HCT116 (cell line): ENCODE results near the gene CCDC61.

Experiments used
- CEBPB ChIP-seq: IDR thresholded peaks from 2 replicates; pipeline ENCODE4 v1.6.1; 2012; ENCODE audit warnings: low read depth
- EGR1 ChIP-seq: IDR thresholded peaks from 2 replicates; pipeline ENCODE4 v1.6.1; 2012; ENCODE audit warnings: low read depth
- EZH2 ChIP-seq: fragments of 200-600 bp; sonication (generic); IDR thresholded peaks from 2 replicates; pipeline ENCODE4 v1.6.1; 2017; ENCODE audit warnings: antibody characterized with exemption, mixed run types
- POLR2A ChIP-seq: IDR thresholded peaks from 2 replicates; pipeline ENCODE4 v1.7.0; 2011; ENCODE audit warnings: borderline replicate concordance; ENCODE audit not compliant: insufficient read depth, insufficient read length; ENCODE audit errors: extremely low read depth
- RAD21 ChIP-seq: IDR thresholded peaks from 2 replicates; pipeline ENCODE4 v1.6.1; 2012; ENCODE audit warnings: low read depth, mild to moderate bottlenecking
- SP1 ChIP-seq: IDR thresholded peaks from 2 replicates; pipeline ENCODE4 v1.6.1; 2012; ENCODE audit warnings: low read depth
- ZFX ChIP-seq: fragments of 450-650 bp; IDR thresholded peaks from 2 replicates; pipeline ENCODE4 v1.6.1; 2017
- ZNF274 ChIP-seq: fragments of 200-500 bp; sonication (Bioruptor generic); IDR thresholded peaks from 2 replicates; pipeline ENCODE4 v1.6.1; 2014; ENCODE audit warnings: mild to moderate bottlenecking, low read depth, low read length, inconsistent platforms
- TF ChIP-seq, protein P1 (sequence below), 3 experiments: fragments of 200-600 bp in 1 of 3; sonication (generic) in 1 of 3; IDR thresholded peaks in 2 of 3; conservative IDR thresholded peaks in 1 of 3; 2 replicates each; pipeline ENCODE4 v1.5.1; 2012 to 2017; ENCODE audit warnings: low read depth in 2 of 3, low read length in 2 of 3, antibody characterized with exemption in 1 of 3, borderline replicate concordance in 1 of 3, control low read depth in 1 of 3, mild to moderate bottlenecking in 1 of 3, mixed read lengths in 1 of 3, mixed run types in 1 of 3, moderate library complexity in 1 of 3; ENCODE audit not compliant: insufficient read depth in 1 of 3
- TF ChIP-seq, protein P2 (sequence below): IDR thresholded peaks from 2 replicates; pipeline ENCODE4 v1.6.1; 2012
- TF ChIP-seq, protein P3 (sequence below): IDR thresholded peaks from 2 replicates; pipeline ENCODE4 v1.6.1; 2012

DNA sequence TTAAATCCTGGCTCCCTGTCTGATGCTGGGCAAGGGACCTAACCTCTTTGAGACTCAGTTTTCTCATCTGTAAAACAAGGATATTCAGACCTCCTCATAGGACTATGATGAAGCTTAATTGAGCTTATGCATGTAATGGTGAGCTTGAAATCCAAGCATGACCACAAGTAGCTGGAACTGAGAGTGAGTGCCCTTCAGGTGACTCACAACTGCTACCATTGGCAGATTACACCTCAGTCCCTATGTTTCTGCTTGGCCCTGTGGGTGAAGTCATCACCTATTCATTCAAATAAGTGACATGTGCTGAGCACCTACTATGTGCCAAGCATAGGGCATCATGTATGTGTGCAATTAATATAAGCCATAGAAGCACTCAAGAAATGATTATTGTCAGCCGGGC is 47.3 kb upstream of the CCDC61 start:
- no peak for TF ChIP-seq ZFX
- no peak for TF ChIP-seq EZH2
- TF ChIP-seq EGR1 = no peak
- no peak for TF ChIP-seq ZNF274
- TF ChIP-seq, protein P1, sequence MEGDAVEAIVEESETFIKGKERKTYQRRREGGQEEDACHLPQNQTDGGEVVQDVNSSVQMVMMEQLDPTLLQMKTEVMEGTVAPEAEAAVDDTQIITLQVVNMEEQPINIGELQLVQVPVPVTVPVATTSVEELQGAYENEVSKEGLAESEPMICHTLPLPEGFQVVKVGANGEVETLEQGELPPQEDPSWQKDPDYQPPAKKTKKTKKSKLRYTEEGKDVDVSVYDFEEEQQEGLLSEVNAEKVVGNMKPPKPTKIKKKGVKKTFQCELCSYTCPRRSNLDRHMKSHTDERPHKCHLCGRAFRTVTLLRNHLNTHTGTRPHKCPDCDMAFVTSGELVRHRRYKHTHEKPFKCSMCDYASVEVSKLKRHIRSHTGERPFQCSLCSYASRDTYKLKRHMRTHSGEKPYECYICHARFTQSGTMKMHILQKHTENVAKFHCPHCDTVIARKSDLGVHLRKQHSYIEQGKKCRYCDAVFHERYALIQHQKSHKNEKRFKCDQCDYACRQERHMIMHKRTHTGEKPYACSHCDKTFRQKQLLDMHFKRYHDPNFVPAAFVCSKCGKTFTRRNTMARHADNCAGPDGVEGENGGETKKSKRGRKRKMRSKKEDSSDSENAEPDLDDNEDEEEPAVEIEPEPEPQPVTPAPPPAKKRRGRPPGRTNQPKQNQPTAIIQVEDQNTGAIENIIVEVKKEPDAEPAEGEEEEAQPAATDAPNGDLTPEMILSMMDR (IDR thresholded peaks at IDR 0.05 in 2 of 3, conservative IDR thresholded peaks at IDR 0.05 in 1 of 3; ENCODE audit: borderline replicate concordance in 1 of 3, insufficient read depth in 1 of 3, low read depth in 2 of 3, low read length in 2 of 3) = no peak
- TF ChIP-seq, protein P2, sequence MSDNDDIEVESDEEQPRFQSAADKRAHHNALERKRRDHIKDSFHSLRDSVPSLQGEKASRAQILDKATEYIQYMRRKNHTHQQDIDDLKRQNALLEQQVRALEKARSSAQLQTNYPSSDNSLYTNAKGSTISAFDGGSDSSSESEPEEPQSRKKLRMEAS = no peak
- no peak for TF ChIP-seq POLR2A
- TF ChIP-seq, protein P3, sequence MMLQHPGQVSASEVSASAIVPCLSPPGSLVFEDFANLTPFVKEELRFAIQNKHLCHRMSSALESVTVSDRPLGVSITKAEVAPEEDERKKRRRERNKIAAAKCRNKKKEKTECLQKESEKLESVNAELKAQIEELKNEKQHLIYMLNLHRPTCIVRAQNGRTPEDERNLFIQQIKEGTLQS = no peak
- no peak for TF ChIP-seq RAD21
- no peak for TF ChIP-seq SP1
- TF ChIP-seq CEBPB = no peak
